OCI-M2 (cell line): Measurements from ENCODE around the gene FGFR2.

Source experiments
- DNase-seq: peaks from one replicate; lab custom pipeline; 2025; ENCODE audit not compliant: unreplicated experiment; lab: John Stamatoyannopoulos, UW

Gene FGFR2

DNA sequence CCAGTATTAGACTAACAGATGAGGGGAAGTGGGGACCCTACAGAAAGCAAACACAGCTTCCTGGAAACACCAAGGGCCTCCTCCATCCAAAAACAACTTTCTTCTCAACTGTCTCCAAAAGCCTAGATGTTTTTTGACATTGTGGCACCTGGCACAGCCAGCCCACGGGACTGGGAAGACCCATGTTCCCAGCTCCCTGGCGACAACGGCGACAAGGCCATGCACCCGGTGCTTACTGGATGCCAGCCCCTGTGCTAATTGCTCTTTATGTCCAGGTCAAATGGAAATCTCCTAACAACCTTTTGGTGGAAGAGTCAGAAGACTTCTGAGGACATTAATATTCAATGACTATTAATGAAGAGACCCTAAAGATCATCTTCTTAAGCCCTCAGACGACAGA, 7.1 kb downstream of the FGFR2 start:
- DNase-seq = no peak

DNA sequence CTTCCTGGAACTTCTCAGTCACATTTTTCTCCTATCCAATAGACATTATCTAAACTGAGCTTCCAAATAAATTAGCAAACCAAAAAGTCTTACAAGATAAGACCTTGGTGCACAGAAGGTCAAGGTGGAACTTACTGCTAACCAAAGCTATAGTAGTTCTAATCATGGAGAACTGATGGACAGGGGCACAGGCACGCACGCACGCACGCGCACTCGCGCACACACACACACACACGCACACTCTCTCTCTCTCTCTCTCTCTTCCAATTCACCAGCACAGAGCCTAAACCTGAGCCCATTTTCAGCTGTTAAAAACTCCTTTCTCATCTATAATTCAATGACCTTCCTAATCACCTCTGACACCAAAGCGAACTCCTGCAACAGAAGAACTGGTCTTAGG, 7.5 kb downstream of the FGFR2 start:
- no peak for DNase-seq

DNA sequence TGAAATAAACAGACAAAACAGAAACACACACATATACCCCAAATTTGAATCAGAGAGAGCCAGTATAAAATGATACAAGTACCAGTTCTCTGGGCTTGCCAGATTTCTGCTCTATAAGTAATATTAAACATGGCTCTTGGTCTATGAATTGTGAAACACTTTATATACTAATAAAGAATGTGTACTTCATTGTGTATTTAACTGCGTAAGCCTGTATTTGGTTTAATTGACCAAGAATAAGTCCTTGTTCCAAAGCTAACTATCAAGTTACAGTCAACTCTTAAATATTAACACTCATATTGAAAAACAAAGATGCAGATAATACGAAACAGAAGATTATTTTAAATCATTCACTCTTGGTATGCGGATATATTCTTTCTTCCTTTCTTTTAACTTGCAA, 8.7 kb downstream of the FGFR2 start:
- no peak for DNase-seq

- DNase-seq = no peak
These were observed 14.4 kb downstream of the FGFR2 start for GRCh38 chr10:121583857-121584256.

GRCh38 chr10:121583258-121583657, 15.0 kb downstream of the FGFR2 start:
- DNase-seq = no peak

DNA sequence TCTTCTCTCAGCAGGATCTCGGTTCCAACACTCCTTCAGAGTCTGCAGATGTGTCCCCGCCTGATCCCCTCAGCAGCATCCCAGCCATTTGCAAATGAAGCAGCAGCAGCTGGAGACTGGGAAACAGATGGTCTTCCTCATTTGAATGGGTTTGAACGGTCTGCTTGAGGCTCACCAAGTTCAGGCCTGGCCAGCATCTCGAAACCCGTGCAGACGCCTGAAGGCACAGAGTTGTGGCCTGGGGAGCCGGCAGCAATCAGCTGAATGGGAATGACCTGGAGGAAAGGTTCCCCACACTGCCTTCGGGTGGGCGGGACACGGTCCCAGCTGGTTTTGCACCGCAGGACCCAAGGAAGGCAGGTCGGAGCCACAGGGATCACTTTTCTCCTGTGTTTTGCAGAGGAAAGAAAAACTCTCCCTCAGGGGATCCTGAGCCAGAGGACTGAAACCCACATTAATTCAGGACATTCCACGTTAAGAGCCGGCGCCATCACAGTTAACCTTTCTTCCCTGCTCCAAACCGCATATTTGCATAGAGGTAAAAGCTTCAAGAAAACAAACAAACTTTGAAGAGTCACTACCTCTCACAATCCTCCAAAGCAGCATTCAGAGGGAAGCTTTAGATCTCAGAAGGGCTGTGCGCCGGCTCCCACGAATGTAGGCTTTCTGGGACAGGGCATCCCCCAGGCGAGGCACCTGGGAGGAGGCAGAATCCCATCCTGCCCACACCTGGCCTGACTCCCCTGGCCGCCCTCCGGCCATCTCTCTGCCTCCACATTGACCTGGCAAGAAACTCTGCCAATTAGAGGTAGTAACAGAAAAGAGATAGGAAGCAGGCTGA, 17.7 kb downstream of the FGFR2 start:
- DNase-seq = no peak

- no peak for DNase-seq
These were observed 18.6 kb downstream of the FGFR2 start for GRCh38 chr10:121579656-121580055.

DNA sequence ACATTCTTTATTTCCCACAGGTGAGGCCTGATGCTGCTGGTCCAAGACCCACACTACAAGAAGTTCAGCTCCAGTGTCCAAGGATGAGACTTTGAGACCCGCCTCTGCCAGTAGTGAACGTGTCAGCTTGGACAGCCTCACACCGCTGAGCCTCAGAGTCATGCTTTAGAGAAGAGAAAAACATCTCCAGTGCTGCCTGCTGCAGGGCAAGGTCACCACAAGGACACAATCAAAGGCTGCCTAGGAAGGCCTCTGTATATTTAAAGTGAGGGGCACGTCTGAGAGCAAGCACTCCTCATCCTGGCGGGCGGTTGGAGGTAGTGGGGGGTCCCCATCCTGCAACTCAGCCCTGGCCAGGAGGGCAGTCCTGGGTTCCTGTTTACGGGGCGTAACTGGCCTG, 19.3 kb downstream of the FGFR2 start:
- no peak for DNase-seq

- no peak for DNase-seq
These were observed 19.9 kb downstream of the FGFR2 start for GRCh38 chr10:121578298-121578697.

DNA sequence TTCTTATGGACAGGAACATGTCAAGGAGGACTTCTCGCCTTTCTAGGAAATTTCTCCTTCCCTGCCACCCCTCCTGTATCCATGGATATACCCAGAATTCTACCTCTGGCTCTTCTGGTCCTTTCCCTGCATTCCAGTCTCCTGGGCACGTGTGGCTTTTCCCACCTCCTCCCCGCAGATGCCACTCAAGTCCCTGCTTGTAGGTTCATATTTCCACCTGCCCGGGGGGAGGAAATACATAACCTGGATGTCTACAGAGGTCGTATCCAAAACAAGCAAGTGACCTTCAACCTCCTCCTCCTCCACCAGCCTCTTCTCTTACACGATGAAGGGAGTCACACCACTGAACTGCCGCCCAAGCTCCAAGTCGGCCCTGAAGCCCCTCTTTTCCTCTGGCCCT, 20.7 kb downstream of the FGFR2 start:
- DNase-seq = no peak

GRCh38 chr10:121576139-121576538, 22.1 kb downstream of the FGFR2 start:
- no peak for DNase-seq

GRCh38 chr10:121574519-121575166, 23.6 kb downstream of the FGFR2 start:
- no peak for DNase-seq

GRCh38 chr10:121573538-121573941, 24.7 kb downstream of the FGFR2 start:
- no peak for DNase-seq

DNA sequence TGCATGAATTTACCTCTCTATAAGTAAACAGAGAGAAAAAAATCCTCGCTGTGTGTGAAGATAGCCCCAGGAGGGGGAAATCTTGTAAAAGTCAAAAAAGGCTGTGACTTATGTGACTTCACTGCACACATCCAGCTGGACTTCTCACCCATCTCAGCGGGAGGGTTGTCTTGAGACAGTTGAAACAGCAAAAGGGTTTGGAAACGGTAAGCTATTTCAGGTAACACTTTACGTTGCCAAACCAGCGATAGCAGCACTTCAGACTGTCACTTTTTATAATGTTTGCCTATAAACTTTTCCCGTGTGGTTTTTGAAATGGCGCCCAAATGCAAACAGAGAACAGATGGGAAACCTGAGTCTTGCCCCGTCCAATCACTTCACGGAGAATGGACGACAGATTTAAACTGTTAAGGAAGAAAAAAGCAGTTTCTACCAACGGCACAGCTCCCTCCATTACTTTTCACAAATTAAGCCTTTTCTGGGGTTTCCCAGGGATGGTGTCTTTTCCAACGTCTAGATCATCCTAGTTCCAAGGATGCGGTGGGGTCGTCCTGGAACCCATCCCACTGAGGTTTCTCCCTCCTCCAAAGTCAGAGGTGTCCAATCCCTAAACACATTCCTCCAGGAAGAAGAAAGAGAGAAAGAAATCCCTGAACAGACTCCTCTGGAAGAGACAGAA, 25.2 kb downstream of the FGFR2 start:
- no peak for DNase-seq

DNA sequence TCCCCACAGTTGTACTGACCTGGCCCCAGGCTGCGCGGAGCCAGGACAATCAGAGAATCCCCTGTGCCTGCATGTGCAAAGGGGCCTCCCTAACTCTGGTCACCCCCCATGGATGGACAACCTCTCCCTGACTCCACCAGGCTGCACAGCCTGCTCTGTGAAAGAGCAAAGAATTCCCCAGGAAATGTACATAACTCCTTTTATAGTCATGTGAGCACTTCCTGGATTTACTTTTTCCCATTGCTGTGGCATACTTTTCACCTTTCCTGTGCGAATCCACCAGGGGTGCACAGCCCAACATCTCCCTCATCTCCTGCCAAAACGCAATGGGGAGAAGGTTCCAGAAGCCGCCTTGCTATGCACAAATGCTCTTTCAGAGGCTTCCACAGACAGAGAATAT, 27.9 kb downstream of the FGFR2 start:
- no peak for DNase-seq

DNA sequence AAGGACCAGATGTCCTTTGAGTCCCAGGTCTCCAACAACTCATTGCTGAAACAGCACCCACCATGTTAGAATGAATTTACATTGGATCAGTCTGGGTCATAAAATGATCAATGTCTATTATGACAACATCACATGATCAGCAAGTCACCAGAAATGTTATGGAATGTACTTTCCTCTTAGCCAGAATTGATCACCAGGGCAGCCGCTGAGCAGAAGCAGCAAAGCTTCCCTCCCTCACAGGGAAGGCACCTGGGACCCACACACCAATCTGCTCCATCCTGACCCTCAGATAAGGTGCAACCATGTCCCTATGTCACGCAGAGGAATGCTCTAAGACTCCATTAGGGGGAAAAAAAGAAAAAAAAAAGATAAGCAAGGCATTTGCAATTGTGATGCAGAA, 30.0 kb downstream of the FGFR2 start:
- DNase-seq = no peak

GRCh38 chr10:121567569-121567968, 30.7 kb downstream of the FGFR2 start:
- DNase-seq = no peak

DNA sequence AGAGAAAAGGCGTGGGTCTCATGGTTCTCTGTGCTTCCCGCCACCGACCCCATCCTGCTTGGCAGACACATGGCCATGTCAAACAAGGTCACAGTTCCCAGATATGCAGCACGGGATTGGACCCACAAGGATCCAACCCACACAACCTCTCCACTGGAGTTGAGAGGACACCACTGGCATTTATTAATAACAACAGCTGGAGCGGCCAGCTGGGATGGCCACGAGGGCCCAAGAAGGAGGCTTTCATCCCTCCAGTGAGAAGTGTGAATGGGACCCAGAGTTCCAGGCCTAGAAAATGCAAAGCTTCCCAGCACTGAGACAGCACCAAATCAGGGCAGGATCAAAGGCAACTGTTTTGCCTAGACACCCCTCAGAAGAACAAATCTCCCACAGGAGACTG, 31.5 kb downstream of the FGFR2 start:
- no peak for DNase-seq

- no peak for DNase-seq
These were observed 38.8 kb downstream of the FGFR2 start for GRCh38 chr10:121559326-121560026.

GRCh38 chr10:121558238-121558637, 40.0 kb downstream of the FGFR2 start:
- no peak for DNase-seq

GRCh38 chr10:121556918-121557573, 41.2 kb downstream of the FGFR2 start:
- no peak for DNase-seq
